ENCODE data around the gene ALK. TPM values are rescaled to one million over a fixed set of nuclear protein-coding genes. Genes with fewer than 3 reads are reported as not detected.

ALK gene
- polyA plus RNA-seq, 2 of the 4 experiments (the other 2 are of a cell fraction), result not detected

- 20% methylated on average over 10 of the region's 10 CpGs for WGBS (ENCODE audit: missing lambda C conversion rate)
- Histone ChIP-seq H3K4me1 (no peaks in the 10 kb centered on the region), H3K27ac (no peak overlapping the region), H3K4me3 (no peak overlapping the region), H3K4me2 (no peak overlapping the region), H3K9me3 (no peaks in the 10 kb centered on the region)
- ChIA-PET CTCF (interaction anchor here (0.7 to 5.2 kb wide), 14 partner anchors 9 to 811 kb away, joined by 3 to 38 read pairs (median 6); no protein-coding TSS in a partner anchor), POLR2A (no interaction called here)
- FAIRE-seq (no peak), DNase-seq (ENCODE audit: low read depth in 1 of 2, low spot score in 1 of 2) (no peak), ATAC-seq (no peak)
- TF ChIP-seq POLR2AphosphoS2 (conservative IDR thresholded peaks at IDR 0.05; ENCODE audit: low read length) (no peak), FOSL2 (IDR thresholded peaks at IDR 0.05) (no peak), FOSL2 (CRISPR knock-in tag; IDR thresholded peaks at IDR 0.05) (no peak), PHF8 (IDR thresholded peaks at IDR 0.05; ENCODE audit: borderline replicate concordance, low read depth) (no peak), MYC (IDR thresholded peaks at IDR 0.05; ENCODE audit: borderline replicate concordance, low read length) (no peak), BCL3 (IDR thresholded peaks at IDR 0.05) (no peak), RAD21 (conservative IDR thresholded peaks at IDR 0.05 in 1 of 2, IDR thresholded peaks at IDR 0.05 in 1 of 2) (no peak), CBX2 (IDR thresholded peaks at IDR 0.05; ENCODE audit: borderline replicate concordance, low read depth) (no peak), JUN (IDR thresholded peaks at IDR 0.05) (no peak), CHD4 (IDR thresholded peaks at IDR 0.05; ENCODE audit: borderline replicate concordance) (no peak)
These were observed 610.6 kb downstream of the ALK start for GRCh38 chr2:29310650-29311348.

GRCh38 chr2:29309090-29310029, 612.0 kb downstream of the ALK start:
- 16% methylated on average over 9 of the region's 9 CpGs for WGBS (ENCODE audit: missing lambda C conversion rate)
- no peak overlapping the region for H3K27ac ChIP-seq
- ATAC-seq (peak; percentile 78 to 95), DNase-seq (ENCODE audit: low read depth in 1 of 2, low spot score in 1 of 2) (peak; percentile 75 to 80), FAIRE-seq (no peak)
- 0 out of 3 replicates have a peak, but pooled peaks cover 3% of the 10 kb centered on the region for H3K4me1 ChIP-seq
- ChIA-PET POLR2A (no interaction called here), CTCF (interaction anchor here (0.5 to 5.2 kb wide), 66 partner anchors 8 to 1554 kb away, joined by 3 to 40 read pairs (median 4); no protein-coding TSS in a partner anchor)
- H3K9me3 ChIP-seq, result no peaks in the 10 kb centered on the region
- H3K4me2 ChIP-seq, result no peak overlapping the region
- no peak overlapping the region for H3K4me3 ChIP-seq
- TF ChIP-seq SMC3 (IDR thresholded peaks at IDR 0.05) (peak; percentile 74), ESRRA (IDR thresholded peaks at IDR 0.05; ENCODE audit: borderline replicate concordance, low read length) (no peak), RAD21 (conservative IDR thresholded peaks at IDR 0.05 in 1 of 2, IDR thresholded peaks at IDR 0.05 in 1 of 2) (peak; percentile 62 to 65), HEYL (CRISPR knock-in tag; IDR thresholded peaks at IDR 0.05) (no peak), CTCF (IDR thresholded peaks at IDR 0.05) (peak; percentile 87)

GRCh38 chr2:29308366-29308765, 613.0 kb downstream of the ALK start:
- POLR2A ChIA-PET, result no interaction called here
- FAIRE-seq (no peak), ATAC-seq (no peak), DNase-seq (ENCODE audit: low read depth in 1 of 2, low spot score in 1 of 2) (no peak)
- TF ChIP-seq PHF8 (IDR thresholded peaks at IDR 0.05; ENCODE audit: borderline replicate concordance, low read depth) (no peak), CBX2 (IDR thresholded peaks at IDR 0.05; ENCODE audit: borderline replicate concordance, low read depth) (no peak), EP300 (IDR thresholded peaks at IDR 0.05) (no peak), EHMT2 (IDR thresholded peaks at IDR 0.05; ENCODE audit: low read depth) (no peak), ZC3H11A (IDR thresholded peaks at IDR 0.05) (no peak), FOSB (CRISPR knock-in tag; IDR thresholded peaks at IDR 0.05) (no peak), SREBF2 (IDR thresholded peaks at IDR 0.05) (no peak), KDM5A (IDR thresholded peaks at IDR 0.05) (no peak), HOXB5 (CRISPR knock-in tag; IDR thresholded peaks at IDR 0.05) (no peak)
- Histone ChIP-seq H3K9me3 (no peaks in the 10 kb centered on the region), H3K4me1 (0 out of 3 replicates have a peak, but pooled peaks cover 3% of the 10 kb centered on the region), H3K4me3 (no peak overlapping the region), H3K27ac (no peak overlapping the region), H3K4me2 (no peak overlapping the region)
- CTCF ChIA-PET, result interaction anchor here (0.5 to 5.2 kb wide), 53 partner anchors 9 to 1803 kb away, joined by 3 to 40 read pairs (median 4); no protein-coding TSS in a partner anchor
- WGBS (ENCODE audit: missing lambda C conversion rate), result 32% methylated on average over 9 of the region's 9 CpGs

Data from A549 (cell line).